ENCODE data around the gene CD101. TPM values are rescaled to one million over a fixed set of nuclear protein-coding genes. Genes with fewer than 3 reads are reported as not detected.

CD101 gene
- total RNA-seq, 1 experiment from 2014 or later, result 1.2 TPM

DNA sequence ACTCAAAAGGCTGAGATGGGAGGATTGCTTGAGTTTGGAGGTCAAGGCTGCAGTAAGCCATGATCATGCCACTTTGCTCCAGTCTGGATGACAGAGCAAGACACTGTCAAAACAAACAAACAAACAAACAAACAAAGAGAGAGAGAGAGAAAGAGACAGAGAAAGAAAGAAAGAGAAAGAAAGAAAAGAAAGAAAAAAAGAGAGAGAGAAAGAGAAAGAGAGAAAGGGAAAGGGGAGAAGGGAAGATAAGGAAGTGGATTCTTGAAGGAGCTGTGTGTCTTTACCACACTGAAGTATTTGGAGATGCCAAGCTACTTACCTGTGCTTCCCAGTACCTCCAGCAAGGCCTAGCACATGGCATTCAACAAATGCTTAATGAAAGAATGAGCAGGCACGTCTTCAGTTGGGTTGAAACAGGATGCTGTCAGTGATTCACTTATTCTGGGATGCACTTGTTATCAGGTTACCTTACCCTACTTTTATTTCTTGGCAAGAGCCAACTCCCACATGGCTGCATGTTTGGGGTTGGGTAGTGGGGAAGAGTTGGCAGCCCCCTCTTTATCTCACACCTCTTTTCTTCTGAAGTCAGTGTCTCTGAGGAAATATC, 28.8 kb downstream of the CD101 start:
- H3K4me1 ChIP-seq (ENCODE audit: control insufficient read depth in 1 of 2, insufficient read depth in 2 of 2, low read length in 2 of 2), result no peaks in the 10 kb centered on the region
- ChIA-PET RAD21 (ENCODE audit: low non-redundant PET in 1 of 2, low total read pairs in 2 of 2, uncharacterized antibody in 2 of 2, unreplicated experiment in 2 of 2) (no interaction called here), POLR2A (no interaction called here), CTCF (no interaction called here)
- H3K79me2 ChIP-seq (ENCODE audit: insufficient read depth, low read length), result no peaks in the 10 kb centered on the region
- intact Hi-C loops (cut with micrococcal nuclease), result no loop called here
- TF ChIP-seq EZH2phosphoT487 (IDR thresholded peaks at IDR 0.05; ENCODE audit: borderline replicate concordance) (no peak), FOSL1 (IDR thresholded peaks at IDR 0.05; ENCODE audit: low read depth) (no peak), ZNF274 (IDR thresholded peaks at IDR 0.05; ENCODE audit: low read depth, low read length) (no peak), SRF (IDR thresholded peaks at IDR 0.05; ENCODE audit: low read depth) (no peak), TCF7L2 (IDR thresholded peaks at IDR 0.05; ENCODE audit: borderline replicate concordance, extremely low read depth, insufficient read depth, insufficient read length) (no peak), ELF1 (IDR thresholded peaks at IDR 0.05; ENCODE audit: borderline replicate concordance, low read depth) (no peak), CEBPB (IDR thresholded peaks at IDR 0.05; ENCODE audit: low read depth) (no peak), YY1 (IDR thresholded peaks at IDR 0.05; ENCODE audit: extremely low read depth, insufficient replicate concordance, low read depth, low read length) (no peak), SIN3A (IDR thresholded peaks at IDR 0.05; ENCODE audit: low read depth) (no peak), POLR2AphosphoS5 (IDR thresholded peaks at IDR 0.05; ENCODE audit: low read depth, low read length) (no peak)
- TF ChIP-seq, protein P1, sequence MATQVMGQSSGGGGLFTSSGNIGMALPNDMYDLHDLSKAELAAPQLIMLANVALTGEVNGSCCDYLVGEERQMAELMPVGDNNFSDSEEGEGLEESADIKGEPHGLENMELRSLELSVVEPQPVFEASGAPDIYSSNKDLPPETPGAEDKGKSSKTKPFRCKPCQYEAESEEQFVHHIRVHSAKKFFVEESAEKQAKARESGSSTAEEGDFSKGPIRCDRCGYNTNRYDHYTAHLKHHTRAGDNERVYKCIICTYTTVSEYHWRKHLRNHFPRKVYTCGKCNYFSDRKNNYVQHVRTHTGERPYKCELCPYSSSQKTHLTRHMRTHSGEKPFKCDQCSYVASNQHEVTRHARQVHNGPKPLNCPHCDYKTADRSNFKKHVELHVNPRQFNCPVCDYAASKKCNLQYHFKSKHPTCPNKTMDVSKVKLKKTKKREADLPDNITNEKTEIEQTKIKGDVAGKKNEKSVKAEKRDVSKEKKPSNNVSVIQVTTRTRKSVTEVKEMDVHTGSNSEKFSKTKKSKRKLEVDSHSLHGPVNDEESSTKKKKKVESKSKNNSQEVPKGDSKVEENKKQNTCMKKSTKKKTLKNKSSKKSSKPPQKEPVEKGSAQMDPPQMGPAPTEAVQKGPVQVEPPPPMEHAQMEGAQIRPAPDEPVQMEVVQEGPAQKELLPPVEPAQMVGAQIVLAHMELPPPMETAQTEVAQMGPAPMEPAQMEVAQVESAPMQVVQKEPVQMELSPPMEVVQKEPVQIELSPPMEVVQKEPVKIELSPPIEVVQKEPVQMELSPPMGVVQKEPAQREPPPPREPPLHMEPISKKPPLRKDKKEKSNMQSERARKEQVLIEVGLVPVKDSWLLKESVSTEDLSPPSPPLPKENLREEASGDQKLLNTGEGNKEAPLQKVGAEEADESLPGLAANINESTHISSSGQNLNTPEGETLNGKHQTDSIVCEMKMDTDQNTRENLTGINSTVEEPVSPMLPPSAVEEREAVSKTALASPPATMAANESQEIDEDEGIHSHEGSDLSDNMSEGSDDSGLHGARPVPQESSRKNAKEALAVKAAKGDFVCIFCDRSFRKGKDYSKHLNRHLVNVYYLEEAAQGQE (IDR thresholded peaks at IDR 0.05; ENCODE audit: low read depth), result no peak
- TF ChIP-seq, protein P2, sequence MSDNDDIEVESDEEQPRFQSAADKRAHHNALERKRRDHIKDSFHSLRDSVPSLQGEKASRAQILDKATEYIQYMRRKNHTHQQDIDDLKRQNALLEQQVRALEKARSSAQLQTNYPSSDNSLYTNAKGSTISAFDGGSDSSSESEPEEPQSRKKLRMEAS (IDR thresholded peaks at IDR 0.05), result no peak
- no peak overlapping the region for H3K4me3 ChIP-seq (replicated peaks in 1 of 2; ENCODE audit: low read depth in 1 of 2, low read length in 2 of 2)
- no peak overlapping the region for H3K4me2 ChIP-seq (ENCODE audit: low read length)
- H4K20me1 ChIP-seq (ENCODE audit: insufficient read depth), result no peaks in the 10 kb centered on the region
- H2AFZ ChIP-seq (ENCODE audit: low read depth, low read length, poor library complexity, severe bottlenecking), result no peak overlapping the region
- no TSS peak for BruUV-seq (replicated peaks)
- H3K36me3 ChIP-seq (ENCODE audit: control insufficient read depth in 1 of 2, insufficient read depth in 2 of 2, low read length in 2 of 2), result no peaks in the 10 kb centered on the region
- H3K27me3 ChIP-seq (ENCODE audit: insufficient read depth, low read length), result no peaks in the 10 kb centered on the region
- no peaks in the 10 kb centered on the region for H3K9me3 ChIP-seq (ENCODE audit: control insufficient read depth in 1 of 2, insufficient read depth in 1 of 2, low read depth in 1 of 2, low read length in 2 of 2)
- DNase-seq (ENCODE audit: low read depth, low spot score), result no peak
- no peak overlapping the region for H3K27ac ChIP-seq (ENCODE audit: low read depth, low read length)
- H3K9ac ChIP-seq (ENCODE audit: low read length), result no peak overlapping the region
- ATAC-seq, result no peak
- no peaks in the 10 kb centered on the region for H3K9me2 ChIP-seq (ENCODE audit: insufficient read depth)
